ENCODE results near the gene RASA3. TPM values are rescaled to one million over a fixed set of nuclear protein-coding genes. Genes with fewer than 3 reads are reported as not detected.

The RASA3 gene
- total RNA-seq, 1 donor from 2014 or later: 14.6 TPM

GRCh38 chr13:114037674-114038073 lies 94.7 kb downstream of the RASA3 start:
- Mint-ChIP-seq H3K4me1 (peaks cover 15% of the 10 kb centered on the region), H3K27ac (no peak overlapping the region), H3K27me3 (ENCODE audit: low read depth) (no peaks in the 10 kb centered on the region), H3K9me3 (no peaks in the 10 kb centered on the region), H3K36me3 (peaks cover 3% of the 10 kb centered on the region), H3K4me3 (no peak overlapping the region)
- DNase-seq (ENCODE audit: low spot score in 2 of 2, unreplicated experiment in 2 of 2): no peak
- no peak for TF ChIP-seq CTCF (IDR thresholded peaks at IDR 0.05; ENCODE audit: unreplicated experiment)

- no peaks in the 10 kb centered on the region for H3K9me3 Mint-ChIP-seq
- no peak for TF ChIP-seq CTCF (IDR thresholded peaks at IDR 0.05; ENCODE audit: unreplicated experiment)
- H3K36me3 Mint-ChIP-seq: peaks cover 2% of the 10 kb centered on the region
- H3K27ac Mint-ChIP-seq: no peak overlapping the region
- H3K27me3 Mint-ChIP-seq (ENCODE audit: low read depth): no peaks in the 10 kb centered on the region
- H3K4me1 Mint-ChIP-seq: peaks cover 23% of the 10 kb centered on the region
- DNase-seq (ENCODE audit: low spot score in 2 of 2, unreplicated experiment in 2 of 2): no peak
- H3K4me3 Mint-ChIP-seq: no peak overlapping the region
Measured at GRCh38 chr13:114035583-114036531, 96.6 kb downstream of the RASA3 start.

- Mint-ChIP-seq H3K27me3 (ENCODE audit: low read depth) (no peaks in the 10 kb centered on the region), H3K4me3 (no peak overlapping the region), H3K36me3 (no peaks in the 10 kb centered on the region), H3K4me1 (peaks cover 23% of the 10 kb centered on the region), H3K9me3 (no peaks in the 10 kb centered on the region), H3K27ac (no peak overlapping the region)
- DNase-seq (ENCODE audit: low spot score in 2 of 2, unreplicated experiment in 2 of 2): no peak
- TF ChIP-seq CTCF (IDR thresholded peaks at IDR 0.05; ENCODE audit: unreplicated experiment): no peak
Measured at GRCh38 chr13:114035186-114035582, 97.2 kb downstream of the RASA3 start.

- Mint-ChIP-seq H3K36me3 (no peaks in the 10 kb centered on the region), H3K27ac (peak overlapping the region; percentile 36), H3K4me1 (peaks cover 23% of the 10 kb centered on the region), H3K4me3 (no peak overlapping the region), H3K27me3 (ENCODE audit: low read depth) (no peaks in the 10 kb centered on the region), H3K9me3 (no peaks in the 10 kb centered on the region)
- DNase-seq (ENCODE audit: low spot score in 2 of 2, unreplicated experiment in 2 of 2): no peak
- TF ChIP-seq CTCF (IDR thresholded peaks at IDR 0.05; ENCODE audit: unreplicated experiment): no peak
Measured at GRCh38 chr13:114034481-114034891, 97.9 kb downstream of the RASA3 start.

GRCh38 chr13:114033541-114034315 lies 98.7 kb downstream of the RASA3 start:
- Mint-ChIP-seq H3K4me3 (no peak overlapping the region), H3K36me3 (no peaks in the 10 kb centered on the region), H3K27ac (peak overlapping the region; percentile 64), H3K9me3 (no peaks in the 10 kb centered on the region), H3K4me1 (peaks cover 23% of the 10 kb centered on the region), H3K27me3 (ENCODE audit: low read depth) (no peaks in the 10 kb centered on the region)
- TF ChIP-seq CTCF (IDR thresholded peaks at IDR 0.05; ENCODE audit: unreplicated experiment): no peak
- DNase-seq (ENCODE audit: low spot score in 2 of 2, unreplicated experiment in 2 of 2): no peak
